Gastrocnemius medialis (tissue), 4 donors: Measurements from ENCODE around the gene CEACAM19. TPM values are rescaled to one million over a fixed set of nuclear protein-coding genes. Genes with fewer than 3 reads are reported as not detected.

Source experiments
- ATAC-seq, 2 donors: fragments of 150-250 bp; one replicate each; pipeline ENCODE4 v1.9.1; 2016
- DNase-seq, 2 donors: peaks; one replicate each; pipeline ENCODE4 v3.0.0-alpha.2; 2019
- H3K27ac ChIP-seq, 4 donors: fragments of 200-600 bp; sonication (generic); 1 replicate in 1 of 4; 2 replicates in 3 of 4; pipeline ENCODE4 v1.5.1; 2016 to 2018; ENCODE audit warnings: mild to moderate bottlenecking in 2 of 4, moderate library complexity in 1 of 4
- H3K27me3 ChIP-seq, 3 donors: fragments of 200-600 bp; sonication (generic) in 2 of 3; 1 replicate in 1 of 3; 2 replicates in 2 of 3; pipeline versions ENCODE4 v1.5.1 to v1.6.0; 2016 to 2019; ENCODE audit warnings: mild to moderate bottlenecking in 1 of 3, moderate library complexity in 1 of 3
- H3K36me3 ChIP-seq, 2 donors: fragments of 200-600 bp; sonication (generic) in 1 of 2; one replicate each; pipeline ENCODE4 v1.5.1; 2017 to 2018
- H3K4me1 ChIP-seq, 2 donors: fragments of 200-600 bp; sonication (generic) in 1 of 2; one replicate each; pipeline ENCODE4 v1.5.1; 2016 to 2017; ENCODE audit warnings: mild to moderate bottlenecking in 2 of 2
- H3K4me3 ChIP-seq, 4 donors: fragments of 200-600 bp; sonication (generic) in 3 of 4; 1 replicate in 1 of 4; 2 replicates in 3 of 4; pipeline ENCODE4 v1.5.1; 2016 to 2019; ENCODE audit warnings: mild to moderate bottlenecking in 2 of 4
- H3K9me3 ChIP-seq, 3 donors: fragments of 200-600 bp; sonication (generic) in 2 of 3; 1 replicate in 1 of 3; 2 replicates in 2 of 3; pipeline ENCODE4 v1.5.1; 2016 to 2019
- POLR2A ChIP-seq, 2 donors: fragments of 450-650 bp; IDR thresholded peaks; one replicate each; pipeline ENCODE4 v1.6.1; 2017; ENCODE audit warnings: antibody characterized with exemption in 2 of 2, mild to moderate bottlenecking in 2 of 2, moderate library complexity in 2 of 2
- in situ Hi-C, 4 donors: fragments of 200-750 bp; cut with MboI; loops; one replicate each; pipeline versions ENCODE4 v1.15.0 to v1.8.0; 2017; ENCODE audit warnings: low sequenced_read_pairs in 4 of 4
- intact Hi-C: fragments of 100-400 bp; cut with DNase I; formaldehyde crosslinking; loops from one replicate; pipeline ENCODE4 v1.15.1; 2023; ENCODE audit warnings: low total_unique reads
- total RNA-seq, 4 donors: library from RNA; depleted of rRNA; stranded (reverse); fragments of >200 nt; gene quantifications; one replicate each; pipeline versions ENCODE4 v1.1.0 to v1.2.3, GENCODE V29; 2016
- TF ChIP-seq, protein P1 (sequence below), 5 experiments: fragments of 450-650 bp in 3 of 5; fragments of 200-600 bp in 2 of 5; sonication (generic) in 2 of 5; IDR thresholded peaks in 4 of 5; conservative IDR thresholded peaks in 1 of 5; 1 replicate in 4 of 5; 2 replicates in 1 of 5; pipeline ENCODE4 v1.5.1; 2016 to 2019; ENCODE audit warnings: antibody characterized with exemption in 5 of 5, mild to moderate bottlenecking in 3 of 5, moderate library complexity in 3 of 5

CEACAM19 gene
- total RNA-seq, 4 donors from 2014 or later: 2.0 to 8.5 (median 3.7) TPM

- no peaks in the 10 kb centered on the region for H3K9me3 ChIP-seq
- no peaks in the 10 kb centered on the region for H3K27me3 ChIP-seq
- H3K4me3 ChIP-seq: no peak overlapping the region
- intact Hi-C loops (loop anchor here (5.0 kb wide), 1 partner anchor 125 kb away; the partner anchor contains the start of gene NECTIN2), in situ Hi-C loops (loop anchor here (5.0 kb wide), 1 partner anchor 50 kb away; no protein-coding TSS in a partner anchor)
- H3K4me1 ChIP-seq: peaks cover 17 to 26% of the 10 kb centered on the region in 2 donors
- ATAC-seq (no peak), DNase-seq (no peak)
- H3K36me3 ChIP-seq: no peaks in the 10 kb centered on the region
- H3K27ac ChIP-seq: peak overlapping the region; percentile 4 to 43 (median 16)
- TF ChIP-seq, protein P1, sequence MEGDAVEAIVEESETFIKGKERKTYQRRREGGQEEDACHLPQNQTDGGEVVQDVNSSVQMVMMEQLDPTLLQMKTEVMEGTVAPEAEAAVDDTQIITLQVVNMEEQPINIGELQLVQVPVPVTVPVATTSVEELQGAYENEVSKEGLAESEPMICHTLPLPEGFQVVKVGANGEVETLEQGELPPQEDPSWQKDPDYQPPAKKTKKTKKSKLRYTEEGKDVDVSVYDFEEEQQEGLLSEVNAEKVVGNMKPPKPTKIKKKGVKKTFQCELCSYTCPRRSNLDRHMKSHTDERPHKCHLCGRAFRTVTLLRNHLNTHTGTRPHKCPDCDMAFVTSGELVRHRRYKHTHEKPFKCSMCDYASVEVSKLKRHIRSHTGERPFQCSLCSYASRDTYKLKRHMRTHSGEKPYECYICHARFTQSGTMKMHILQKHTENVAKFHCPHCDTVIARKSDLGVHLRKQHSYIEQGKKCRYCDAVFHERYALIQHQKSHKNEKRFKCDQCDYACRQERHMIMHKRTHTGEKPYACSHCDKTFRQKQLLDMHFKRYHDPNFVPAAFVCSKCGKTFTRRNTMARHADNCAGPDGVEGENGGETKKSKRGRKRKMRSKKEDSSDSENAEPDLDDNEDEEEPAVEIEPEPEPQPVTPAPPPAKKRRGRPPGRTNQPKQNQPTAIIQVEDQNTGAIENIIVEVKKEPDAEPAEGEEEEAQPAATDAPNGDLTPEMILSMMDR (IDR thresholded peaks at IDR 0.05 in 4 of 5, conservative IDR thresholded peaks at IDR 0.05 in 1 of 5): no peak
- TF ChIP-seq POLR2A (IDR thresholded peaks at IDR 0.05): no peak
Measured at GRCh38 chr19:44722131-44723121, 51.1 kb downstream of the CEACAM19 start.

DNA sequence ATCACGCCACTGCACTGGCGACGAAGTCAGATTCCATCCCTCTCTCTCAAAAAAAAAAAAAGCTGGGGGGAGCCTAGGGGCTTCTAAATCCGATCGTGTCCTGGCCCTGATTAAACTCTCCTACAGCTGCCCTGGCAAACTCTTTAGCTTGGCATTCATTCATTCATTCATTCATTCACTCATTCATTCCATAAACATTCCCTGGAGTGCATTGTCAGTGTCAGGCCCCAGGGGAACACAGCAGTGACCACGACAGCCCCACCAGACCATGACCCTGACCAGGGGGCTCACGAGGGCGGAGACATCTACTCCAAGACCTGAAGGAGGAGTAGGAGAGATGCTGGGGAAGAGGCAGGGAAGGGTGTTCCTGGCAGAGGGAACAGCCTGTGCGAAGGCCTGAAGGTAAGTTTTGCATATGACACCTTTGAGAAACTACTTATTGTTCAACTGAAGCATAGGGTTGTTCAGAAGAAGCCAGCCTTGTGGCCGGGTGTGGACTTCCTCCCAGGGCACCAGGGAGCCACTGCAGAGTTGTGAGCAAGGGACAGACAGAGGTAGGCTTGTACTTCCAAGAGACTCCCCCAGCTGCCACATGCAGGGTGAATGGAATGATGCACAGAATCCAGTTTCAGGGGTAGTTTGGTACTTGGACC, 52.1 kb downstream of the CEACAM19 start:
- Histone ChIP-seq H3K9me3 (no peaks in the 10 kb centered on the region), H3K4me1 (peaks cover 17 to 26% of the 10 kb centered on the region in 2 donors), H3K4me3 (no peak overlapping the region), H3K27me3 (no peaks in the 10 kb centered on the region), H3K36me3 (no peaks in the 10 kb centered on the region), H3K27ac (peak overlapping the region in 2 of 4 donors; percentile 2 to 15)
- ATAC-seq (peak; percentile 17 to 22), DNase-seq (no peak)
- intact Hi-C loops (loop anchor here (5.0 kb wide), 1 partner anchor 124 kb away; the partner anchor contains the start of gene NECTIN2), in situ Hi-C loops (loop anchor here (5.0 kb wide), 1 partner anchor 49 kb away; no protein-coding TSS in a partner anchor)
- TF ChIP-seq POLR2A (IDR thresholded peaks at IDR 0.05): no peak
- TF ChIP-seq, protein P1 (IDR thresholded peaks at IDR 0.05 in 4 of 5, conservative IDR thresholded peaks at IDR 0.05 in 1 of 5): no peak

- in situ Hi-C loops (loop anchor here (5.0 kb wide), 1 partner anchor 48 kb away; no protein-coding TSS in a partner anchor), intact Hi-C loops (loop anchor here (1.0 to 5.0 kb wide), 3 partner anchors 34 to 123 kb away; partner anchors contain the start of gene NECTIN2)
- Histone ChIP-seq H3K4me1 (peaks cover 14 to 21% of the 10 kb centered on the region in 2 donors), H3K9me3 (no peaks in the 10 kb centered on the region), H3K27ac (peak overlapping the region; percentile 19 to 64 (median 38)), H3K36me3 (no peaks in the 10 kb centered on the region), H3K4me3 (no peak overlapping the region), H3K27me3 (no peaks in the 10 kb centered on the region)
- peak; percentile 67 to 82 for DNase-seq
- TF ChIP-seq, protein P1 (IDR thresholded peaks at IDR 0.05 in 4 of 5, conservative IDR thresholded peaks at IDR 0.05 in 1 of 5): peak; percentile 97 to 100 (median 99)
- TF ChIP-seq POLR2A (IDR thresholded peaks at IDR 0.05): no peak
- peak; percentile 89 to 94 for ATAC-seq
Measured at GRCh38 chr19:44723952-44724319, 52.7 kb downstream of the CEACAM19 start.

DNA sequence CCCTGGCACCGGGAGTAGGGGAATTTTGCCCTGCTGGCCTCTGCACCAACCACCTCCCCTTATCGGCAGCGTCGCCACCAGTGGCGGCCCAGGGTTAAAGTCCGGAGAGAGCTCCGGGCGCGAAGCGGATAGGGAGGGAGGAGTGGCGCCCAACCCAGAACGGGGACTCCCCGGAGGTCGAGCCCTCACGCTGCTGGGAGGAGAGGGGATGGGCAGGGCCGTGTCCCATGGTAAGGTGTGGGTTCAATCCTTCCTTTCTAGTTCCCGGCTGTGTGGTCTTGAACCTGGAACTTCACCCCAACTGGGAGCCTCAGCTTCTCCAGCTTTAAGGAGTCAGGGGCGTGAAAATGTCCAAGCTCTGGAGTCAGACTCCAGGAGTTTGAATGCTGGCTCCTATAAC, 54.0 kb downstream of the CEACAM19 start:
- H3K4me3 ChIP-seq: no peak overlapping the region
- H3K4me1 ChIP-seq: peaks cover 11 to 15% of the 10 kb centered on the region in 2 donors
- no peak for DNase-seq
- H3K27ac ChIP-seq: no peak overlapping the region
- H3K27me3 ChIP-seq: no peaks in the 10 kb centered on the region
- no peak for TF ChIP-seq POLR2A (IDR thresholded peaks at IDR 0.05)
- TF ChIP-seq, protein P1 (IDR thresholded peaks at IDR 0.05 in 4 of 5, conservative IDR thresholded peaks at IDR 0.05 in 1 of 5): no peak
- ATAC-seq: no peak
- intact Hi-C loops (no loop called here), in situ Hi-C loops (no loop called here)
- H3K9me3 ChIP-seq: no peaks in the 10 kb centered on the region
- H3K36me3 ChIP-seq: no peaks in the 10 kb centered on the region
